A673 (cell line): ENCODE measurements around the gene SLC15A3. TPM values are rescaled to one million over a fixed set of nuclear protein-coding genes. Genes with fewer than 3 reads are reported as not detected.

Source experiments
- BruUV-seq: library from RNA; stranded (reverse); fragments of 400-500 nt; replicated peaks from 2 replicates; lab custom pipeline; 2021; lab: Mats Ljungman, UMichigan
- CTCF ChIA-PET: fragments of 300-600 bp; sonication (Branson Sonifier 250); formaldehyde crosslinking; loops from one replicate; lab custom pipeline; 2022; ENCODE audit warnings: antibody characterized with exemption; lab: Charles Lee
- POLR2A ChIA-PET: fragments of 300-600 bp; sonication (Branson Sonifier 250); formaldehyde crosslinking; loops from one replicate; lab custom pipeline; 2022; ENCODE audit warnings: antibody characterized with exemption; ENCODE audit not compliant: low non-redundant PET; lab: Charles Lee
- DNase-seq: peaks from one replicate; pipeline ENCODE4 v3.0.0-alpha.2; 2015; ENCODE audit warnings: low spot score
- H3K27ac ChIP-seq: fragments of 200-600 bp; sonication (generic); 2 replicates; pipeline ENCODE4 v1.5.1; 2016; ENCODE audit warnings: mixed run types, low read depth, mild to moderate bottlenecking, mixed read lengths, antibody characterized with exemption, low read length; ENCODE audit not compliant: poor library complexity, severe bottlenecking
- H3K27me3 ChIP-seq: fragments of 200-600 bp; sonication (generic); replicated peaks from 2 replicates; pipeline ENCODE4 v1.6.1; 2017; ENCODE audit warnings: mixed run types, low read depth, mild to moderate bottlenecking, mixed read lengths, antibody characterized with exemption, low read length; ENCODE audit not compliant: insufficient read depth, poor library complexity
- H3K36me3 ChIP-seq: fragments of 200-600 bp; sonication (generic); 2 replicates; pipeline ENCODE4 v1.6.1; 2016; ENCODE audit warnings: mixed run types, mild to moderate bottlenecking, mixed read lengths, antibody characterized with exemption, low read length; ENCODE audit not compliant: insufficient read depth, poor library complexity, severe bottlenecking
- H3K4me1 ChIP-seq: fragments of 200-600 bp; sonication (generic); 2 replicates; pipeline ENCODE4 v1.6.1; 2017; ENCODE audit warnings: mixed run types, mild to moderate bottlenecking, mixed read lengths, antibody characterized with exemption, low read length; ENCODE audit not compliant: insufficient read depth, poor library complexity, severe bottlenecking
- H3K4me3 ChIP-seq: fragments of 200-600 bp; sonication (generic); 2 replicates; pipeline ENCODE4 v1.5.1; 2016; ENCODE audit warnings: low read depth, mixed run types, mild to moderate bottlenecking, mixed read lengths, low read length; ENCODE audit not compliant: poor library complexity, severe bottlenecking
- H3K9me3 ChIP-seq: fragments of 200-600 bp; sonication (generic); 2 replicates; pipeline ENCODE4 v1.6.1; 2016; ENCODE audit warnings: mixed run types, low read depth, mild to moderate bottlenecking, mixed read lengths, antibody characterized with exemption, low read length; ENCODE audit not compliant: poor library complexity, severe bottlenecking
- CTCF ChIP-seq: fragments of 300-800, 200-600 bp; sonication (generic); conservative IDR thresholded peaks from 2 replicates; pipeline ENCODE4 v1.5.1; 2017; ENCODE audit warnings: low read depth, mild to moderate bottlenecking, antibody characterized with exemption, low read length, moderate library complexity, mixed read lengths
- EZH2 ChIP-seq: fragments of 200-600 bp; sonication (generic); IDR thresholded peaks from 2 replicates; pipeline ENCODE4 v1.6.1; 2017; ENCODE audit warnings: borderline replicate concordance, low read depth, mild to moderate bottlenecking, mixed read lengths, antibody characterized with exemption, low read length; ENCODE audit not compliant: poor library complexity, severe bottlenecking
- intact Hi-C: fragments of 100-400 bp; cut with micrococcal nuclease; formaldehyde crosslinking; loops from one replicate; pipeline ENCODE4 v1.10.0; 2022; ENCODE audit not compliant: unreplicated experiment
- total RNA-seq: library from RNA; stranded (reverse); gene quantifications from 2 replicates; pipeline ENCODE4 v1.2.3, GENCODE V29; 2021

SLC15A3 gene
- total RNA-seq, 1 experiment from 2014 or later, result not detected

- TF ChIP-seq EZH2 (no peak), CTCF (no peak)
- intact Hi-C loops, result no loop called here
- Histone ChIP-seq H3K9me3 (no peaks in the 10 kb centered on the region), H3K27me3 (no peaks in the 10 kb centered on the region), H3K4me1 (peaks cover 20% of the 10 kb centered on the region), H3K4me3 (peak within 1 kb of the TSS; percentile 82), H3K27ac (peak within 1 kb of the TSS; percentile 68), H3K36me3 (peaks cover 37% of the 10 kb centered on the region)
- peak; percentile 91 for DNase-seq
- ChIA-PET CTCF (no interaction called here), POLR2A (interaction anchor here (0.6 to 0.7 kb wide), 2 partner anchors 13 to 172 kb away, joined by 3 read pairs; no protein-coding TSS in a partner anchor)
- no TSS peak for BruUV-seq
These were observed 27.7 kb downstream of the SLC15A3 start, which contains the start of gene TMEM132A for GRCh38 chr11:60924110-60924905. Gene TMEM132A, plus strand, starts transcription at chr11:60924460. Its CDS starts 174 bp downstream, at chr11:60924634.

- DNase-seq, result no peak
- Histone ChIP-seq H3K4me1 (peaks cover 23% of the 10 kb centered on the region), H3K4me3 (peak overlapping the region; percentile 82), H3K27ac (peak overlapping the region; percentile 68), H3K36me3 (peaks cover 35% of the 10 kb centered on the region), H3K27me3 (no peaks in the 10 kb centered on the region), H3K9me3 (no peaks in the 10 kb centered on the region)
- ChIA-PET CTCF (no interaction called here), POLR2A (interaction anchor here (0.6 to 0.7 kb wide), 2 partner anchors 13 to 173 kb away, joined by 3 read pairs; no protein-coding TSS in a partner anchor)
- TF ChIP-seq EZH2, result no peak
- TF ChIP-seq CTCF, result no peak
- intact Hi-C loops, result no loop called here
- BruUV-seq, result no TSS peak
These were observed 28.2 kb downstream of the SLC15A3 start for GRCh38 chr11:60923800-60924109.

DNA sequence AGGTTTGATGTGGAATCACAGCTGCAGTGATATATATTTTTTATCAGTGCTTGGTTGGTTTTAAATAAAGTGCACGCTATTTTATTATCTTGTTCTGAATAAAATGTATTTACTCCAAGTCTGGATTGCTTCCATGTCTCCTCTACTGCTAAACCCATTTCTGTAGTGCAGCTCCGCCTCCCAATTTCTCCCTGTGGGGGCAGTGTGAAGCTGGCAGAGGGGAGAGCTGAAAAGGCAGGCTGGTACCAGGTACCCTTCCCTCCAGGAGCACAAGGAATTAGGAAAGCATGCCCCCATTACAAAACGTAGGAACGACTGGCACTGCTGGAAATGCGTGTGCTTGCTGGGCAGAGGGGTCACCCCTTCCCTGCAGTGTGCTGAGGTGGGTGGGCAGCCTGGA, 28.6 kb downstream of the SLC15A3 start:
- no peaks in the 10 kb centered on the region for H3K27me3 ChIP-seq
- no peak for TF ChIP-seq EZH2
- no peak for TF ChIP-seq CTCF
- CTCF ChIA-PET, result no interaction called here
- no peaks in the 10 kb centered on the region for H3K9me3 ChIP-seq
- DNase-seq, result no peak
- BruUV-seq, result no TSS peak
- POLR2A ChIA-PET, result no interaction called here
- H3K4me3 ChIP-seq, result no peak overlapping the region
- intact Hi-C loops, result no loop called here
- no peak overlapping the region for H3K27ac ChIP-seq
- peaks cover 28% of the 10 kb centered on the region for H3K4me1 ChIP-seq
- H3K36me3 ChIP-seq, result peaks cover 31% of the 10 kb centered on the region
